ENCODE results near the gene SVEP1. TPM values are rescaled to one million over a fixed set of nuclear protein-coding genes. Genes with fewer than 3 reads are reported as not detected.
"Not testable (repeated sequence)": the region's sequence is repeated elsewhere in the genome, so short reads cannot be mapped to it uniquely, and the experiment has no call there.

The SVEP1 gene
- total RNA-seq, 2 donors from 2014 or later, result 0.11 to 0.13 TPM

DNA sequence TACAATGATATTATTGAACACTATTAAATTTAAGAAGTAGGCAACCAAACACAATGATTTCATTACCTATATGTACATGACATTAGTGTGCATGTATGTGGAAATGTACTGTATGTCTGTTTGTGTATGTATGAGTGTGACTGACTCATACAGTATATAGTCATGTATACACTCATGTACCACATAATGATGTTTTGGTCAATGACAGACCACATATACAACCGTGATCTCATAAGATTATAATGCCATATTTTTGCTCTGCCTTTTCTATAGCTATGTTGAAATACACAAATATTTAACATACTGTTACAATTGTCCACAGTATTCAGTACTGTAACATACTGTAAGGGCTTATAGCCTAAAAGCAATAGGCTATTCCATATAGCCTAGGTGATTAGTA lies 19.7 kb downstream of the SVEP1 start:
- no peak overlapping the region for H3K4me3 Mint-ChIP-seq
- ATAC-seq (replicated peaks), result no peak
- peaks cover 4% of the 10 kb centered on the region for H3K9me3 Mint-ChIP-seq
- H3K27me3 Mint-ChIP-seq, result peaks cover 8% of the 10 kb centered on the region
- no peaks in the 10 kb centered on the region for H3K4me1 Mint-ChIP-seq
- H3K27ac Mint-ChIP-seq, result no peak overlapping the region
- no peaks in the 10 kb centered on the region for H3K36me3 Mint-ChIP-seq (ENCODE audit: low read depth)

GRCh38 chr9:110555551-110556331 lies 23.8 kb downstream of the SVEP1 start:
- Mint-ChIP-seq H3K27ac (no peak overlapping the region), H3K4me3 (no peak overlapping the region), H3K4me1 (no peaks in the 10 kb centered on the region), H3K27me3 (peaks cover 3% of the 10 kb centered on the region), H3K36me3 (ENCODE audit: low read depth) (no peaks in the 10 kb centered on the region), H3K9me3 (no peaks in the 10 kb centered on the region)
- no peak for ATAC-seq (replicated peaks)

- Mint-ChIP-seq H3K4me3 (no peak overlapping the region), H3K36me3 (ENCODE audit: low read depth) (no peaks in the 10 kb centered on the region), H3K9me3 (peaks cover 4% of the 10 kb centered on the region), H3K4me1 (no peaks in the 10 kb centered on the region), H3K27ac (no peak overlapping the region), H3K27me3 (no peaks in the 10 kb centered on the region)
- no peak for ATAC-seq (replicated peaks)
Observed at GRCh38 chr9:110546411-110546871, 33.1 kb downstream of the SVEP1 start.

DNA sequence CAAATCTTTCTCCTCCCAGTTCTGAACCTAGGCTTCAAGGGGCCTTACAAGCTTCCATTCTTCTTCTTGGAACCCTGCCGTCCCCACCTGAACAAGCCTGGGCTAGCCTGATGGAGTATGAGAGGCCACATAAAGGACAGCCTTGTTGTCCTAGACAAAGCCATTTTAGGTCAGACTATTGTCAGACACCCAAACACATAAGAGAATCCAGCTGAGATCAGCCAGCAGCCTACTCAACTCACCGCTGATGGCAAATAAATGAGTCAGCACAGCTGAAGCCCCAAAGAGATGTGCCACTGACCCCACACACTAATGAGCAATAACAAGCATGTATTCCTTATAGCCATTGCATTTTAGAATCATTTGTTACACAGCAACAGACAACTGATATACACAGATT lies 33.8 kb downstream of the SVEP1 start:
- Mint-ChIP-seq H3K27me3 (no peaks in the 10 kb centered on the region), H3K9me3 (peaks cover 4% of the 10 kb centered on the region), H3K4me3 (no peak overlapping the region), H3K36me3 (ENCODE audit: low read depth) (no peaks in the 10 kb centered on the region), H3K27ac (no peak overlapping the region), H3K4me1 (no peaks in the 10 kb centered on the region)
- no peak for ATAC-seq (replicated peaks)

DNA sequence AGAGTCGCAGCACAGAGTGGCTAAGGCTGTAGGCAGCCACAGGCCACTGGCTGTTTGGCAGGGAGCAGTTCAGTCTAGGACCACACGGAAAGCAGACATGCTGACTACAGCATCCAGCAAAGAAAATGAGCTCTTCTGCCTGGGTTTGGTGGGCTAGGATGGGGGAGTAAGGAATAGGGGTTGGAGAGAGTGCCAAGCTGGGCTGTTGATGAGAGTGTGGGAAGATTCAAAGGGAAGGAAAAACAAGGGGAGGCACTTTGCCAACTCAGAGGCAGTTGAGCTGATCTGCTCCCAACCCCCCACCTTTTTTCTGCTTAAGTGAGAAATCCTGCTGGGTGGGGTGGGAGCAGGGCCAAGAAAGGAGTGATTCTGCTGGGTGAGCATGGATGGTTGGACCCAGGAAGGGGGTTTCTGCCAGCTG lies 35.9 kb downstream of the SVEP1 start:
- Mint-ChIP-seq H3K4me3 (no peak overlapping the region), H3K27ac (no peak overlapping the region), H3K36me3 (ENCODE audit: low read depth) (no peaks in the 10 kb centered on the region), H3K9me3 (peaks cover 4% of the 10 kb centered on the region), H3K27me3 (no peaks in the 10 kb centered on the region), H3K4me1 (no peaks in the 10 kb centered on the region)
- no peak for ATAC-seq (replicated peaks)

GRCh38 chr9:110541950-110542349 lies 37.6 kb downstream of the SVEP1 start:
- no peaks in the 10 kb centered on the region for H3K36me3 Mint-ChIP-seq (ENCODE audit: low read depth)

GRCh38 chr9:110538647-110539041 lies 40.9 kb downstream of the SVEP1 start:
- Mint-ChIP-seq H3K27ac (no peak overlapping the region), H3K27me3 (no peaks in the 10 kb centered on the region), H3K4me1 (no peaks in the 10 kb centered on the region), H3K9me3 (peaks cover 4% of the 10 kb centered on the region), H3K4me3 (no peak overlapping the region), H3K36me3 (ENCODE audit: low read depth) (no peaks in the 10 kb centered on the region)
- no peak for ATAC-seq (replicated peaks)

More at GRCh38 chr9:110541950-110542349, 37.6 kb downstream of the SVEP1 start:
- no peak for ATAC-seq (replicated peaks)
- H3K4me3 Mint-ChIP-seq, result no peak overlapping the region
- peaks cover 2% of the 10 kb centered on the region for H3K9me3 Mint-ChIP-seq
- H3K27ac Mint-ChIP-seq, result no peak overlapping the region
- H3K27me3 Mint-ChIP-seq, result no peaks in the 10 kb centered on the region
- H3K4me1 Mint-ChIP-seq, result no peaks in the 10 kb centered on the region

DNA sequence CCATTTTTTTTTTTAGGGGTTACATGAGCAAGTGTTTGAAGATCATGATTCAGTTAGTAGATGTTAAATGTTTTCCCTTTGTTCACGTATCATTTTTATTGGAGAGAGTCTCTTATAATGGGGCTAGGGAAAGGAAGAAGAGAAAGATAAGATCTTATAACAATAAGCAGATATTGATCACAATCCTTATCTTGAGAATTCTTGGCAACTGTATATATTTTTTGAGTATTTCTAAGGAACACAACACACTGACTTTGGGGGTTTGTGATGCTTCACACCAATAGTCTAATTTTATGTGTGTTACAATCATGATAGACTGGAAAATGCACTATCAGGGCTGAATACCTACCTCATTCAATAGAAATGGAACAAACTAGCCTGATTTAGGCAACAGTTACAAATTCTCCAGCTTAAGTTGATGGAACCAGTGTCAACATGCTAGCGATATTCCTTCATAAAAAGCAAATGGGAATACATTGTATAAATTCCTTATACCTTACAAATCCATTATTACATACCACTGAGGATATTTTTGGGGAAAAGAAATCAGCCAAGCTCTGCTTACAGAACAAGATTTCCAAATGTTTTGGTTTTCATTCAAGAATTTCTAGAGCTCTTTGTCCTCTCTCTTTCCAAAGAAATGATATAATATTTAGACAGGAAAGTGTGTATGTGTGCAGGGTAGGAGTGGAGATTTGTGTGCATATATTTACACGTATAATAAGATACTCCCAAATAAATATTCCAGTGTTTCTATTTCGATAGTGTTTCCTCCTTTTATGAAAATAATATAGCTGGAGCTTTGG lies 41.5 kb downstream of the SVEP1 start:
- no peak for ATAC-seq (replicated peaks)
- no peaks in the 10 kb centered on the region for H3K27me3 Mint-ChIP-seq
- no peak overlapping the region for H3K4me3 Mint-ChIP-seq
- no peaks in the 10 kb centered on the region for H3K36me3 Mint-ChIP-seq (ENCODE audit: low read depth)
- H3K9me3 Mint-ChIP-seq, result peaks cover 4% of the 10 kb centered on the region
- no peaks in the 10 kb centered on the region for H3K4me1 Mint-ChIP-seq
- no peak overlapping the region for H3K27ac Mint-ChIP-seq

DNA sequence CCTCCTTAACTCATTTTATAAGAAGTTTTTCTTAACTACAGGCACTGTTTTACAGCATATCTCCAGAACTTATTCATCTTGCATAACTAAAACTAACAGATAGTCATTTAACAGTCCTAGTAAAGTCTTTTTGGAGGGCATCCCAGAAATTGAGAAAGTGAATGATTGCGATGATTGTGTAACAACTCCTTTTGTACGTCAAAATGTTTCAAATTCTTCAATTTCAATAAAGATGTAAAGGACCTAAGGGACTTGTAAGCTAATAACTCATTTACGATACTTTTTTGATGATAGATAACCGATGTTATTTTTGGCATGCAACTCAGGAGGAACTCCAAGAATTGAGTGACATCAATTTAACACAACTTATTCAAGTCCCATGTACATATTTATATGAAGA lies 42.7 kb downstream of the SVEP1 start:
- no peaks in the 10 kb centered on the region for H3K4me1 Mint-ChIP-seq
- H3K4me3 Mint-ChIP-seq, result no peak overlapping the region
- peaks cover 4% of the 10 kb centered on the region for H3K9me3 Mint-ChIP-seq
- H3K27me3 Mint-ChIP-seq, result no peaks in the 10 kb centered on the region
- no peak for ATAC-seq (replicated peaks)
- no peaks in the 10 kb centered on the region for H3K36me3 Mint-ChIP-seq (ENCODE audit: low read depth)
- no peak overlapping the region for H3K27ac Mint-ChIP-seq

- not testable (repeated sequence) for H3K27ac Mint-ChIP-seq; H3K9me3 Mint-ChIP-seq; H3K4me1 Mint-ChIP-seq; H3K4me3 Mint-ChIP-seq; H3K27me3 Mint-ChIP-seq; H3K36me3 Mint-ChIP-seq (ENCODE audit: low read depth); ATAC-seq (replicated peaks)
Observed at GRCh38 chr9:110534162-110534561, 45.4 kb downstream of the SVEP1 start.

GRCh38 chr9:110532908-110533665 lies 46.5 kb downstream of the SVEP1 start:
- Mint-ChIP-seq H3K36me3 (ENCODE audit: low read depth) (no peaks in the 10 kb centered on the region), H3K4me3 (no peak overlapping the region), H3K27ac (no peak overlapping the region), H3K9me3 (peaks cover 7% of the 10 kb centered on the region), H3K4me1 (no peaks in the 10 kb centered on the region), H3K27me3 (no peaks in the 10 kb centered on the region)
- ATAC-seq (replicated peaks), result no peak

DNA sequence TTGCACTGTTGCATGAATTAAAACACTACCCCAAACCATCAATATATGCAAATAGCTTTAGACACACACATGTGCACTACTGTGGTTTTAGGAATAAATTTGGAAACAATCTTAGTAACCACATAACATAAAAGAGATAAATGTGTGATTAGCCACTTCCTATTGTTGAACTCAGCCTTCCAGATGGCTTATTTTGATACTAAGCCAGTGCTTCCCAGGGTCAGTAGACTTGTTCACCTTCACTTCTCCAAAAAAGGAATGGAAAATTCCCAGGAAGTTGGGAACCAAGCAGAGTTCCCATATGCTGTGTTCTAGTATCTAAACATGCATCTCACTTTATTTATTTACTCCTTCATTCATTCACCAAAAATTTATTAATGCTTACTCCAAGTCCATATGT lies 47.8 kb downstream of the SVEP1 start:
- Mint-ChIP-seq H3K9me3 (peaks cover 7% of the 10 kb centered on the region), H3K27ac (no peak overlapping the region), H3K27me3 (no peaks in the 10 kb centered on the region), H3K4me1 (no peaks in the 10 kb centered on the region), H3K36me3 (ENCODE audit: low read depth) (no peaks in the 10 kb centered on the region), H3K4me3 (no peak overlapping the region)
- no peak for ATAC-seq (replicated peaks)

DNA sequence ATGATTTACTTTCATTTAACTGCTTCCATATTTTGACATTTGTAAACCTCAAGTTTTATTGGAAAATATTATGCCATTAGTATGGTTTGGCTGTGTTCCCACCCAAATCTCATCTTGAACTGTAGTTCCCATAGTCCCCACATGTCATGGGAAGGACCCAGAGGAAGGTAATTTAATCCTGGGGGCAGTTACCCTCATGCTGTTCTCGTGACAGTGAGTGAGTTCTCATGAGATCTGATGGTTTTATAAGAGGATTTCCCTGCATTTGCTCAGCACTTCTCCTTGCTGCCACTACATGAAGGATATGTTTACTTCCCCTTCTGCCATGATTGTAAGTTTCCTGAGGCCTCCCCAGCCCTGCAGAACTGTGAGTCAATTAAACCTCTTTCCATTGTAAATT lies 48.3 kb downstream of the SVEP1 start:
- not testable (repeated sequence) for H3K27me3 Mint-ChIP-seq; H3K27ac Mint-ChIP-seq; H3K9me3 Mint-ChIP-seq; H3K4me3 Mint-ChIP-seq; H3K4me1 Mint-ChIP-seq; H3K36me3 Mint-ChIP-seq (ENCODE audit: low read depth); ATAC-seq (replicated peaks)

GRCh38 chr9:110528645-110529044 lies 50.9 kb downstream of the SVEP1 start:
- no peak overlapping the region for H3K4me3 Mint-ChIP-seq
- H3K4me1 Mint-ChIP-seq, result no peaks in the 10 kb centered on the region
- no peak for ATAC-seq (replicated peaks)
- H3K36me3 Mint-ChIP-seq (ENCODE audit: low read depth), result no peaks in the 10 kb centered on the region
- H3K9me3 Mint-ChIP-seq, result peaks cover 4% of the 10 kb centered on the region
- H3K27ac Mint-ChIP-seq, result no peak overlapping the region
- H3K27me3 Mint-ChIP-seq, result no peaks in the 10 kb centered on the region
